K562 (cell line): ENCODE results near the gene ZFP92. TPM values are rescaled to one million over a fixed set of nuclear protein-coding genes. Genes with fewer than 3 reads are reported as not detected.

ENCODE experiments used
- ATAC-seq: fragments of 200-7000 bp; cut with Tn5 transposase; 3 replicates; pipeline ENCODE4 v1.9.1; 2020; ENCODE audit warnings: moderate library complexity
- BruUV-seq: library from RNA; stranded (reverse); fragments of 400-500 nt; replicated peaks from 2 replicates; lab custom pipeline; 2021; lab: Mats Ljungman, UMichigan
- CTCF ChIA-PET: fragments of 300-600 bp; formaldehyde crosslinking; extraction: SDS; loops from one replicate; lab custom pipeline; 2021; ENCODE audit warnings: low intra/inter-chr PET ratio; lab: Yijun Ruan, JAX
- POLR2A ChIA-PET: fragments of 300-600, 350-650 bp; sonication (Branson Sonifier 250); formaldehyde crosslinking; extraction: SDS; loops from one replicate; lab custom pipeline; 2021; ENCODE audit warnings: antibody characterized with exemption, inconsistent platforms; lab: Yijun Ruan, JAX
- DNase-seq, 4 experiments: peaks; one replicate each; pipeline versions ENCODE4 v3.0.0 to v3.0.0-alpha.2; 2011 to 2018; ENCODE audit warnings: low spot score in 3 of 4, mixed read lengths in 3 of 4; ENCODE audit errors: extremely low read depth in 1 of 4
- FAIRE-seq: peaks from 2 replicates; lab custom pipeline; 2011; peaks lifted over from hg19 to GRCh38; lab: Jason Lieb, UNC
- H2AFZ ChIP-seq: 2 replicates; pipeline ENCODE4 v1.6.0; 2011; ENCODE audit warnings: low read depth, low read length, control low read depth, inconsistent platforms
- H3K27ac ChIP-seq: fragments of 200-600 bp; 3 replicates; pipeline ENCODE4 v1.8.0; 2011; ENCODE audit warnings: low read depth, mild to moderate bottlenecking, control low read depth, inconsistent platforms, low read length, moderate library complexity, mixed read lengths; ENCODE audit errors: extremely low read depth
- H3K27me3 ChIP-seq, 2 experiments: fragments of 300-600 bp in 1 of 2; 2 replicates in 1 of 2; 3 replicates in 1 of 2; pipeline versions ENCODE4 v1.6.0 to v1.8.0; 2011; ENCODE audit warnings: inconsistent platforms in 2 of 2, low read length in 2 of 2, mild to moderate bottlenecking in 1 of 2, mixed read lengths in 1 of 2, moderate library complexity in 1 of 2; ENCODE audit not compliant: control insufficient read depth in 2 of 2, insufficient read depth in 2 of 2
- H3K36me3 ChIP-seq: fragments of 300-600 bp; 3 replicates; pipeline ENCODE4 v1.8.0; 2011; ENCODE audit warnings: mild to moderate bottlenecking, low read length, inconsistent platforms; ENCODE audit not compliant: control insufficient read depth, insufficient read depth
- H3K4me1 ChIP-seq, 2 experiments: fragments of 200-600 bp in 1 of 2; replicated peaks in 1 of 2; 2 replicates in 1 of 2; 3 replicates in 1 of 2; pipeline versions ENCODE4 v1.5.1 to v1.8.0; 2011; ENCODE audit warnings: inconsistent platforms in 2 of 2, low read length in 2 of 2, mild to moderate bottlenecking in 1 of 2, mixed read lengths in 1 of 2, moderate library complexity in 1 of 2; ENCODE audit not compliant: control insufficient read depth in 2 of 2, insufficient read depth in 2 of 2
- H3K4me2 ChIP-seq: 2 replicates; pipeline ENCODE4 v1.6.1; 2011; ENCODE audit warnings: low read length, control low read depth, inconsistent platforms, mixed read lengths; ENCODE audit not compliant: insufficient read depth
- H3K4me3 ChIP-seq: fragments of 200-600 bp; sonication (generic), shearing (Covaris generic); 2 replicates; pipeline ENCODE4 v1.5.1; 2016; ENCODE audit warnings: control low read depth, inconsistent platforms
- H3K79me2 ChIP-seq: fragments of 200-600 bp; 3 replicates; pipeline ENCODE4 v1.8.0; 2011; ENCODE audit warnings: low read length, inconsistent platforms; ENCODE audit not compliant: control insufficient read depth, insufficient read depth
- H3K9ac ChIP-seq, 2 experiments: 2 replicates each; pipeline versions ENCODE4 v1.6.0 to v1.6.1; 2011; ENCODE audit warnings: low read depth in 2 of 2, low read length in 2 of 2, control low read depth in 1 of 2, inconsistent platforms in 1 of 2, mild to moderate bottlenecking in 1 of 2, mixed read lengths in 1 of 2; ENCODE audit not compliant: insufficient read depth in 1 of 2
- H3K9me1 ChIP-seq: one replicate; pipeline ENCODE4 v1.6.0; 2011; ENCODE audit warnings: inconsistent platforms, mild to moderate bottlenecking, low read length, moderate library complexity; ENCODE audit not compliant: control insufficient read depth, insufficient read depth
- H3K9me3 ChIP-seq: replicated peaks from 2 replicates; pipeline ENCODE4 v1.5.1; 2011; ENCODE audit warnings: low read depth, low read length, inconsistent platforms; ENCODE audit not compliant: control insufficient read depth, insufficient read depth
- H4K20me1 ChIP-seq: replicated peaks from 2 replicates; pipeline ENCODE4 v1.6.1; 2011; ENCODE audit warnings: low read length, inconsistent platforms, mixed read lengths; ENCODE audit not compliant: control insufficient read depth, insufficient read depth
- BRD4 ChIP-seq: fragments of 200-600 bp; sonication (generic); IDR thresholded peaks from 2 replicates; pipeline ENCODE4 v1.6.1; 2017; ENCODE audit warnings: inconsistent platforms
- EZH2 ChIP-seq: IDR thresholded peaks from 2 replicates; pipeline ENCODE4 v1.6.1; 2012; ENCODE audit warnings: low read depth, mild to moderate bottlenecking, inconsistent platforms, low read length, borderline replicate concordance
- KLF6 ChIP-seq: fragments of 250-450 bp; sonication (Bioruptor Pico); IDR thresholded peaks from 2 replicates; pipeline ENCODE4 v1.4.0; 2020; ENCODE audit warnings: mild to moderate bottlenecking, moderate library complexity, borderline replicate concordance
- MYBL2 ChIP-seq, 2 experiments: fragments of 450-650 bp in 1 of 2; sonication (generic) in 1 of 2; formaldehyde crosslinking in 1 of 2; IDR thresholded peaks; 2 replicates each; pipeline versions ENCODE4 v1.6.1 to v1.8.1; 2017 to 2022; ENCODE audit warnings: borderline replicate concordance in 1 of 2, inconsistent platforms in 1 of 2, low read depth in 1 of 2, mild to moderate bottlenecking in 1 of 2, missing genetic modification reagents in 1 of 2, moderate library complexity in 1 of 2
- POLR3A ChIP-seq: IDR thresholded peaks from 2 replicates; pipeline ENCODE4 v1.6.1; 2011; ENCODE audit warnings: borderline replicate concordance, mild to moderate bottlenecking, moderate library complexity; ENCODE audit not compliant: insufficient read length, insufficient read depth; ENCODE audit errors: extremely low read depth
- SOX6 ChIP-seq: fragments of 450-650 bp; IDR thresholded peaks from 2 replicates; pipeline ENCODE4 v1.6.1; 2014; ENCODE audit warnings: mild to moderate bottlenecking
- TCFL5 ChIP-seq: fragments of 250-450 bp; sonication (Bioruptor Pico); conservative IDR thresholded peaks from 2 replicates; pipeline ENCODE4 v1.6.1; 2021; ENCODE audit warnings: mild to moderate bottlenecking, moderate library complexity, matching md5 sums
- XRCC4 ChIP-seq: IDR thresholded peaks from one replicate; pipeline ENCODE4 v1.6.1; 2011; ENCODE audit not compliant: insufficient read depth, insufficient read length; ENCODE audit errors: extremely low read depth
- ZNF212 ChIP-seq: fragments of 450-650 bp; formaldehyde crosslinking; IDR thresholded peaks from 2 replicates; pipeline ENCODE4 v1.4.0; 2020; ENCODE audit warnings: mild to moderate bottlenecking
- ZNF561 ChIP-seq: fragments of 450-650 bp; formaldehyde crosslinking; conservative IDR thresholded peaks from 2 replicates; pipeline ENCODE4 v1.4.0; 2020; ENCODE audit warnings: mild to moderate bottlenecking, moderate library complexity
- ZNF644 ChIP-seq: fragments of 200-800 bp; sonication (Bioruptor generic); IDR thresholded peaks from 2 replicates; pipeline ENCODE4 v1.6.1; 2016; ENCODE audit warnings: low read depth, missing genetic modification characterization, missing compliant biosample characterization
- ZNF707 ChIP-seq: fragments of 250-450 bp; sonication (Bioruptor Pico); conservative IDR thresholded peaks from 2 replicates; pipeline ENCODE4 v1.8.0; 2022; ENCODE audit warnings: inconsistent platforms, mild to moderate bottlenecking, moderate library complexity
- ZNF79 ChIP-seq: fragments of 250-450 bp; sonication (Bioruptor Pico); IDR thresholded peaks from 2 replicates; pipeline ENCODE4 v1.4.0; 2020; ENCODE audit warnings: low read depth, mild to moderate bottlenecking, moderate library complexity
- WGBS: fragments of 100-300 bp; shearing (Covaris generic); methylation state at CpG from one replicate; pipeline ENCODE4 v1.1.6; 2016; ENCODE audit warnings: low coverage, mixed read lengths; ENCODE audit not compliant: insufficient coverage; ENCODE audit errors: missing lambda C conversion rate; 5-methylcytosine and 5-hydroxymethylcytosine counted together
- in situ Hi-C: fragments of 300-500 bp; cut with MboI; formaldehyde crosslinking; loops from 4 replicates; pipeline ENCODE4 v1.15.0; 2018; ENCODE audit warnings: inconsistent platforms, mixed read lengths
- intact Hi-C: fragments of 100-400 bp; cut with micrococcal nuclease; formaldehyde crosslinking; loops from 2 replicates; pipeline ENCODE4 v1.14.2; 2022
- polyA plus RNA-seq, 8 experiments: library from polyadenylated mRNA; depleted of rRNA in 4 of 8; stranded (reverse) in 5 of 8; unstranded in 3 of 8; fragments of >200 nt; fragmentation: Nextera tagmentation in 2 of 8; fragmentation: Illumina TruSeq in 1 of 8; extraction: Ambion mirVana in 2 of 8; extraction: Trizol in 1 of 8; gene quantifications; 2 replicates each; pipeline versions ENCODE4 v1.2.1 to v1.2.3, GENCODE V29; 2011 to 2014; ENCODE audit warnings: inconsistent platforms in 1 of 8, missing spikeins in 1 of 8
- total RNA-seq, 7 experiments: library from RNA; depleted of rRNA in 6 of 7; stranded (reverse); fragments of >200 nt in 6 of 7; fragmentation: Illumina TruSeq in 2 of 7; extraction: Trizol in 2 of 7; gene quantifications; 2 replicates each; pipeline versions ENCODE4 v1.2.1 to v1.2.3, GENCODE V29; 2011 to 2021; ENCODE audit warnings: low replicate concordance in 1 of 7
- TF ChIP-seq, protein P1 (sequence below): fragments of 450-650 bp; IDR thresholded peaks from 2 replicates; pipeline ENCODE4 v1.6.1; 2018; ENCODE audit warnings: mild to moderate bottlenecking, low read depth; ENCODE audit not compliant: partially characterized antibody
- TF ChIP-seq, protein P2 (sequence below): IDR thresholded peaks from 2 replicates; pipeline ENCODE4 v1.6.1; 2014; ENCODE audit warnings: antibody characterized with exemption

The ZFP92 gene
- total and polyA plus RNA-seq, 9 of the 15 experiments (the other 6 are each of a cell fraction or from before 2014, with no cell fraction given), result 0.32 to 3.3 (median 1.8) TPM

DNA sequence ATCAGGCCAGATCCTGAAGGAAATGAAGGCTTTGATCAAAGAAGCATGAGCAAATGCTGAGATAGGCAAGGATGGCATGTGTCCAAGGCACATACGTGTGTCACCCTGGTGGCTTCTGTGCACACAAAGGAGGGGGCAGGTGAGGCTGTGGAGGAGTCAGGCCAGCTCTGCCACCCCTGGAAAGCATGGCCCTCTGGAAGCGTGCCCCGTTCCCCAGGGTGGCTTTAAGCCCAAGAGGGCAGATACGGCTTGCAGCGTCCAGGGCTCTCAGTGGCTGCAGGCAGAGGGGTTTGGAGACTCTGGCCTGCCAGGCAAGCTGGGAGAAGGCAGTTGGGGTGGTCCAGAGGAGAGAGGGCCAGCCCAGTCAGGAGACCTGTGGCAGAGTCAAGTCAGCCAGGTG lies 35.7 kb upstream of the ZFP92 start:
- ChIA-PET CTCF (no interaction called here), POLR2A (no interaction called here)
- no peaks in the 10 kb centered on the region for H3K79me2 ChIP-seq
- H3K9me1 ChIP-seq, result no peaks in the 10 kb centered on the region
- H4K20me1 ChIP-seq, result no peaks in the 10 kb centered on the region
- BruUV-seq, result no TSS peak
- no peak overlapping the region for H3K4me2 ChIP-seq
- intact Hi-C loops (no loop called here), in situ Hi-C loops (no loop called here)
- H3K36me3 ChIP-seq, result no peaks in the 10 kb centered on the region
- TF ChIP-seq SOX6, result no peak
- no peak for TF ChIP-seq KLF6 (CRISPR knock-in tag)
- TF ChIP-seq, protein P1, sequence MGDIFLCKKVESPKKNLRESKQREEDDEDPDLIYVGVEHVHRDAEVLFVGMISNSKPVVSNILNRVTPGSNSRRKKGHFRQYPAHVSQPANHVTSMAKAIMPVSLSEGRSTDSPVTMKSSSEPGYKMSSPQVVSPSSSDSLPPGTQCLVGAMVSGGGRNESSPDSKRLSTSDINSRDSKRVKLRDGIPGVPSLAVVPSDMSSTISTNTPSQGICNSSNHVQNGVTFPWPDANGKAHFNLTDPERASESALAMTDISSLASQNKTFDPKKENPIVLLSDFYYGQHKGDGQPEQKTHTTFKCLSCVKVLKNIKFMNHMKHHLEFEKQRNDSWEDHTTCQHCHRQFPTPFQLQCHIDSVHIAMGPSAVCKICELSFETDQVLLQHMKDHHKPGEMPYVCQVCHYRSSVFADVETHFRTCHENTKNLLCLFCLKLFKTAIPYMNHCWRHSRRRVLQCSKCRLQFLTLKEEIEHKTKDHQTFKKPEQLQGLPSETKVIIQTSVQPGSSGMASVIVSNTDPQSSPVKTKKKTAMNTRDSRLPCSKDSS, result no peak
- TF ChIP-seq ZNF79 (CRISPR knock-in tag), result no peak
- TF ChIP-seq BRD4, result no peak
- TF ChIP-seq, protein P2, sequence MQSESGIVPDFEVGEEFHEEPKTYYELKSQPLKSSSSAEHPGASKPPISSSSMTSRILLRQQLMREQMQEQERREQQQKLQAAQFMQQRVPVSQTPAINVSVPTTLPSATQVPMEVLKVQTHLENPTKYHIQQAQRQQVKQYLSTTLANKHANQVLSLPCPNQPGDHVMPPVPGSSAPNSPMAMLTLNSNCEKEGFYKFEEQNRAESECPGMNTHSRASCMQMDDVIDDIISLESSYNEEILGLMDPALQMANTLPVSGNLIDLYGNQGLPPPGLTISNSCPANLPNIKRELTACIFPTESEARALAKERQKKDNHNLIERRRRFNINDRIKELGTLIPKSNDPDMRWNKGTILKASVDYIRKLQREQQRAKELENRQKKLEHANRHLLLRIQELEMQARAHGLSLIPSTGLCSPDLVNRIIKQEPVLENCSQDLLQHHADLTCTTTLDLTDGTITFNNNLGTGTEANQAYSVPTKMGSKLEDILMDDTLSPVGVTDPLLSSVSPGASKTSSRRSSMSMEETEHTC, result no peak
- no peak for TF ChIP-seq XRCC4
- no peak for TF ChIP-seq ZNF561 (CRISPR knock-in tag)
- no peak for TF ChIP-seq ZNF707
- no peak for TF ChIP-seq TCFL5
- TF ChIP-seq POLR3A, result no peak
- TF ChIP-seq EZH2, result no peak
- TF ChIP-seq ZNF212 (CRISPR knock-in tag), result no peak
- TF ChIP-seq ZNF644, result no peak
- no peak for TF ChIP-seq MYBL2 (IDR thresholded peaks at IDR 0.05; ENCODE audit: low read depth)
- TF ChIP-seq MYBL2 (CRISPR knock-in tag; IDR thresholded peaks at IDR 0.05; ENCODE audit: borderline replicate concordance), result no peak
- no peak overlapping the region for H2AFZ ChIP-seq
- H3K27ac ChIP-seq, result no peak overlapping the region
- H3K4me1 ChIP-seq, result peaks cover 15 to 20% of the 10 kb centered on the region in 2 experiments
- H3K27me3 ChIP-seq, result no peaks in the 10 kb centered on the region
- H3K4me3 ChIP-seq, result no peak overlapping the region
- DNase-seq, result no peak
- no peak for FAIRE-seq
- WGBS, result 77% methylated on average over 4 of the region's 5 CpGs
- H3K9me3 ChIP-seq, result no peaks in the 10 kb centered on the region
- no peak for ATAC-seq
- H3K9ac ChIP-seq, result no peak overlapping the region
